Occipital lobe (tissue), 2 donors: Measurements from ENCODE around the gene PLXNA2. TPM values are rescaled to one million over a fixed set of nuclear protein-coding genes. Genes with fewer than 3 reads are reported as not detected.

Source experiments
- DNase-seq: peaks from one replicate; lab custom pipeline; 2025; lab: John Stamatoyannopoulos, UW
- total RNA-seq: library from RNA; depleted of rRNA; stranded (reverse); fragments of >200 nt; gene quantifications from one replicate; pipeline ENCODE4 v1.2.3, GENCODE V29; 2014

Gene PLXNA2
- total RNA-seq, 1 donor from 2014 or later: 60.7 TPM

- DNase-seq: no peak
These were observed 59.9 kb downstream of the PLXNA2 start for GRCh38 chr1:208183977-208184911.

- DNase-seq: no peak
These were observed 61.1 kb downstream of the PLXNA2 start for GRCh38 chr1:208182880-208183645.

DNA sequence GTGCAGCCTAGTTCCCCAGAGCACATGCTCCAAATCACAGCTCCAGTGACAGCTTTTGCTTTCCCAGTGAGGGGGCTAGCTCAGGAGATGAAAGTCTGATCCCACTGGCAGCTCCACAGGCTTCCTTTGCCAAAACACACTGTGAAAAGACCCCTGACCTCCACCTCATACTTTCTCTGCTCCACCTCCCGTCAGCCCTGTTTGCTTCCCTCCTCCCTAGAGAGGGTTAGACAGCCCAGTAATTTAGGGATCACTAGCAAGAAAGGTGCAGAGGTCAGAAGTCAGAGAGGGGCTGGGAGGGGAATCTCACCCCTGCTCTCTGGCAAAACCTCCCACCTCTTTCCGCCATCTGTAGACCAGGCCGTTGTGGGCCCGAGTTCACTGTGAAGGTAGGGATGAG, 62.8 kb downstream of the PLXNA2 start:
- DNase-seq: no peak

DNA sequence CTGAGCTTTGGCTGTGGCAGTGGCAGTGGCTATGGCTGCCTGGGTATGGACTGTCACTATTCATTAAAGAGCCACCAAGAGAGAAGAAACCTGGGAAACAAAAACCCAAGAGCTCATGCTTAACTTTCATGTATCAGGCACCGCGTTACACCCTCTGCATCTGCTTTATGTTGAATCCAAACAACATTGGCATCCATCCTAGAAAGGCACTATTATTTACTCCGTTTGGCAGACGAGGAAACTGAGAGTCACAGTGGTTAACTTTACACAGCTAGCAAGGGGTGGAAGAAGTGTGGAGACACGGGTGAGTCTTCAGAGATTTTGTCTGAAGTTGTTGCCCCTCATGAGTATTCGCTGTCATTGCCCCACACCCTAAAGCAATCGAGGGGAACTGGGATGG, 63.8 kb downstream of the PLXNA2 start:
- DNase-seq: no peak

DNA sequence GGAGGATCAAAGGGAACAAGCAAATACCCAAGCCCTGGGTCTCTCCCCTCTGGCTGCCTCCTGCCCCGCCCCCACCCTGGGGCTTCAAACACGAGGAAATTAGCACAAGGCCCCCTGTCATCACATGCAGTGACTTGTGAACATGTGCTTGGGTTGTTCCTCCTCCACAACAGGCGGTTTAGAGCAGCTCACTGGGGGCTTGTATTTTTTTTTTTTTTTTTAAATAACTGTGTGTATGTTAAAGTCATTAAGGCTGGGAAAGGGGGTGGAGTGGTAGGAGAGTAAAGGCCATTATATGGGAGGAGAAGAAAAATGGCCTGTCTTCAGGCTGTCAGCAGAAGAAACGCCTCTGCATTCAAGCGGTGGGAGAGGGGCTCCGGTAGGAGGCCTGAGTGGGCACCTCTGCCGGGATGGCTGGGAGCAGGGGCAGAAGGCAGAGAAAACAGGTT, 64.2 kb downstream of the PLXNA2 start:
- no peak for DNase-seq

- DNase-seq: no peak
These were observed 64.8 kb downstream of the PLXNA2 start for GRCh38 chr1:208179263-208179816.

DNA sequence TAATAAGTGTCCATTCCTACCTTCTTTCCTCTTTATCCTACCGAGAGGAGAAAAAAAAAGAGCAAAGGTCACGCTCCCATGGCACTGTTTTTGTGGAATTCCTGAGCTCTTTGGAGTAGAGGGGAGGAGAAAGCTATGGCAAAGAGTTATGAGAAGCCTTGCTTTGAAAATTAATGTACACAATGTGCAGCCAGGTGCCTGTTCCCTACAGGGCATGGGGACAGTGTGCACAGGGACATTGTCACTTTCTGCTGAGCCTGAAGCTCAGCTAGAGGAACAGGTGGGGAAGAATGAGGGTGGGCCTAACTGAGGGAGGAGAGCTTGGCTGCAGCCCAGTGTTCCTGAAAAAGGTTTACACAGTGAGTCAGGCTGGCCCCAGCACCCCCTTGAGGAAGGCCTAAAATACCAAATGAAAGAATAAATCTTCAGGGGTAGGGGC, 66.1 kb downstream of the PLXNA2 start:
- peak; percentile 35 for DNase-seq

DNA sequence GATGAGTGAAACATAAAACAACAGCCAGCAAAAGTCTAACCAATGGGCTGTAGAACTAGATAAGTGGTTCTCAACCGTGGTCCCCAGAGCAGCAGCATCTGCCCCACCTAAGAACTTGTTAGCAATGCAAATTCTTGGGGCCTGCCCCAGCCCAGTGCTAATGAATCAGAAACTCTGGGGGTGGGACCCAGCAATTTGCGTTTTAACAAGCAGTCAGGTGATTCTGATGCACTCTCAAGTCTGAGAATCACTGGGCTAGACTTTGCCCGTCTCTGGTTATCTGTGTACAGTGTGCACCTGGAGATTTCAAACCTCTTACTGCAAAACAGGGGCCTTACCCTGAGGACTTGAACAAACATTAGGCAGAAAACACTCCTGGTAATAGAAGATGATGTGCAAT, 66.5 kb downstream of the PLXNA2 start:
- DNase-seq: no peak

GRCh38 chr1:208176649-208177048, 67.5 kb downstream of the PLXNA2 start:
- DNase-seq: no peak

GRCh38 chr1:208175508-208175895, 68.7 kb downstream of the PLXNA2 start:
- no peak for DNase-seq

DNA sequence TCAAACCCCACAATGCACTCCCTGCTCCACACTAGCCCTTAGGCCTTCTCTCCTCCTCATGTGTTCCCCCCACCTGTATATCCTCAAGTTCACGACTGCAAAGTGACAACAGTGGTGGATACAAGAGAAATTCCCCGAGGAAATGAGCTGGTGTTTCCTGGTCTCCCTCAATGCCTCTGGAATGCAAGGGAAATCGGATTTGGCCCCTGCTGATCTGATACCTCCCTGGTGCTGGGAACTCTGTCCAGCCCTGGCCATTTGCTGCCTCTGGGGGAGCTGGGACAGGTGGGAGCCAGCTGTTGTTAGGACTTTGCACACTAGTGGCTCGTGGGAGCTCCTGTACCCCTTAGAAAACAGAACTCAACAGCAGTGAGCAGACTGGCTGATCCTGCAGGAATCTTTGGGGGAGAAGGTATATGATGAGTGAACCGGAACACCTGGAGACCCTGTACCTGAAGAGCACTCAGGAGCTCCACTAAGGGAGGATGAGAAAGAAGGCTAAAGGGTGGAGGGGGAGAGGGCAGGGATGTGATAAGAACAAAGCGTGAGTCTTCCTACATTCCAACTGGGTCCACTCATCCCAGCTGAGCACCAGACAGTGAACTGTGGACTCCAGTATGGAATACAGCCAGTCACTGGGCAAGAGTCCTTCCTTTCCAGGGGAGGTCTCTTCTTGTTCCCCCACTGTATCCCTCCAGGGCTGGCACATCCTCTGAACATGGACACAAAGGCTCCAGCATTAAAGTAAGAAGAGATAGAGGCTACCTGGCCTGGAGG, 69.3 kb downstream of the PLXNA2 start:
- no peak for DNase-seq

GRCh38 chr1:208174200-208174599, 70.0 kb downstream of the PLXNA2 start:
- DNase-seq: peak; percentile 41

GRCh38 chr1:208173749-208174148, 70.4 kb downstream of the PLXNA2 start:
- peak; percentile 41 for DNase-seq

DNA sequence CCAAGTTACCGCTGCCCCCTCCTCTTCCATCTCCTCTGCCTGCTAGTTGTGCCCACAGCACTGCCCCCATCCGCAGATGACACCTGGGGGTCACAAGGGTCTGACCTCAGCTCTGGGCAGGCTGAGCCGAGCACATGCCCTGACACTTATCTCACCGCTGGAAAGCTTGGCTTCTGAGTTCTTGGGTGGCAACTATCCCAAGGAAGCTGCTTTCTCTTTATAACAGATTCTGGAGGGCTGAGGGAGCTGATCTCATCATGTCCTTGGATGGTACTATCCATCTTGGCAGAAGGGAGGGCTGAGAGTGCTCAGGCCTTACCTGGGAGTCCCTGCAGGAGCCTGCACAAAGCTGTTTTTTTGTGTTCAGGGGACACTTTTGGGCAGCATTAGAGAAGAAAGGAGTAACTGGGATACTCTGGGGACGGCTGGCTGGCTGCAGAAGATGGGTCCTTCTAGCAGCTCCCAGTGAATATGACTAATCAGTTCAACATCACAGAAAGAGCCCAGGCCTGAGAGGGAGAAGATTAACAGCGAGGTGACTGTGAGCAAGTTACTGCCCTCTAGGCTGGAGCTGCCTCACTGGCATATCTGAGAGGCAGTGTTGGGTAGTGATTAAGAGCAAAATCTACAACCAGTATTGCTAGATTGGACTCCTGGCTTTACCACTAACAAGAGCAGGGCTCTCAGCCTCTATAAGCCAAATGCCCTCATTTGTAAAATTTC, 71.6 kb downstream of the PLXNA2 start:
- no peak for DNase-seq

- no peak for DNase-seq
These were observed 72.4 kb downstream of the PLXNA2 start for GRCh38 chr1:208171616-208172422.

GRCh38 chr1:208170252-208170651, 73.9 kb downstream of the PLXNA2 start:
- DNase-seq: no peak

GRCh38 chr1:208169081-208169879, 74.9 kb downstream of the PLXNA2 start:
- no peak for DNase-seq

GRCh38 chr1:208167261-208167869, 76.8 kb downstream of the PLXNA2 start:
- no peak for DNase-seq
